GM18858 (cell line): ENCODE data around the gene TRIM58.

Source experiments
- ATAC-seq: cut with Tn5 transposase; IDR thresholded peaks from one replicate; pipeline ENCODE4 v1.9.1; 2021; ENCODE audit not compliant: unreplicated experiment

Gene TRIM58

GRCh38 chr1:247857069-247857984, at the start of gene TRIM58:
Gene TRIM58 (plus strand): TSS chr1:247857187. CDS start chr1:247857247, 60 bp downstream.
- ATAC-seq = no peak

- no peak for ATAC-seq
Observed at GRCh38 chr1:247812637-247813036, 44.4 kb upstream of the TRIM58 start.

- ATAC-seq = no peak
Observed at GRCh38 chr1:247822060-247822459, 34.9 kb upstream of the TRIM58 start.

- ATAC-seq = no peak
Observed at GRCh38 chr1:247824023-247824422, 33.0 kb upstream of the TRIM58 start, which contains the start of gene OR14A16. Gene OR14A16 (minus strand): TSS chr1:247824119. CDS start chr1:247815729, 8,390 bp downstream.

GRCh38 chr1:247825362-247825761, 31.6 kb upstream of the TRIM58 start:
- no peak for ATAC-seq

GRCh38 chr1:247829656-247830055, 27.3 kb upstream of the TRIM58 start:
- ATAC-seq = no peak

GRCh38 chr1:247833601-247834000, 23.4 kb upstream of the TRIM58 start:
- ATAC-seq = no peak

- ATAC-seq = no peak
Observed at GRCh38 chr1:247840818-247841217, 16.2 kb upstream of the TRIM58 start.

- ATAC-seq = no peak
Observed at GRCh38 chr1:247841796-247842195, 15.2 kb upstream of the TRIM58 start, which contains the start of gene OR11L1. Gene OR11L1 (minus strand): TSS chr1:247841896. CDS start chr1:247841896, 0 bp downstream.

GRCh38 chr1:247843411-247843810, 13.6 kb upstream of the TRIM58 start:
- ATAC-seq = no peak

GRCh38 chr1:247845011-247845692, 11.8 kb upstream of the TRIM58 start:
- ATAC-seq = no peak

GRCh38 chr1:247845693-247846017, 11.3 kb upstream of the TRIM58 start:
- no peak for ATAC-seq

GRCh38 chr1:247848346-247848745, 8.6 kb upstream of the TRIM58 start:
- no peak for ATAC-seq

GRCh38 chr1:247849616-247850015, 7.4 kb upstream of the TRIM58 start:
- ATAC-seq = no peak

- ATAC-seq = no peak
Observed at GRCh38 chr1:247854899-247855545, 2.0 kb upstream of the TRIM58 start.

GRCh38 chr1:247855911-247856310, 1.1 kb upstream of the TRIM58 start:
- no peak for ATAC-seq

GRCh38 chr1:247857985-247858619, 1.1 kb downstream of the TRIM58 start:
- ATAC-seq = no peak

GRCh38 chr1:247862756-247863155, 5.8 kb downstream of the TRIM58 start:
- ATAC-seq = no peak

- ATAC-seq = no peak
Observed at GRCh38 chr1:247864644-247865043, 7.7 kb downstream of the TRIM58 start.

- ATAC-seq = no peak
Observed at GRCh38 chr1:247865416-247865815, 8.4 kb downstream of the TRIM58 start.

GRCh38 chr1:247883346-247883745, 26.4 kb downstream of the TRIM58 start:
- no peak for ATAC-seq
